Measurements from ENCODE around the gene INS.

GRCh38 chr11:2209900-2210321, 48.9 kb upstream of the INS start:
- TF ChIP-seq CTCF (IDR thresholded peaks at IDR 0.05) = no peak
- TF ChIP-seq POLR2A (IDR thresholded peaks at IDR 0.05) = no peak

Measured in Peyer's patch (tissue), 4 donors.